Measurements from ENCODE around the gene SHROOM2.
"Not testable (repeated sequence)": the region's sequence is repeated elsewhere in the genome, so short reads cannot be mapped to it uniquely, and the experiment has no call there.

Gene SHROOM2

DNA sequence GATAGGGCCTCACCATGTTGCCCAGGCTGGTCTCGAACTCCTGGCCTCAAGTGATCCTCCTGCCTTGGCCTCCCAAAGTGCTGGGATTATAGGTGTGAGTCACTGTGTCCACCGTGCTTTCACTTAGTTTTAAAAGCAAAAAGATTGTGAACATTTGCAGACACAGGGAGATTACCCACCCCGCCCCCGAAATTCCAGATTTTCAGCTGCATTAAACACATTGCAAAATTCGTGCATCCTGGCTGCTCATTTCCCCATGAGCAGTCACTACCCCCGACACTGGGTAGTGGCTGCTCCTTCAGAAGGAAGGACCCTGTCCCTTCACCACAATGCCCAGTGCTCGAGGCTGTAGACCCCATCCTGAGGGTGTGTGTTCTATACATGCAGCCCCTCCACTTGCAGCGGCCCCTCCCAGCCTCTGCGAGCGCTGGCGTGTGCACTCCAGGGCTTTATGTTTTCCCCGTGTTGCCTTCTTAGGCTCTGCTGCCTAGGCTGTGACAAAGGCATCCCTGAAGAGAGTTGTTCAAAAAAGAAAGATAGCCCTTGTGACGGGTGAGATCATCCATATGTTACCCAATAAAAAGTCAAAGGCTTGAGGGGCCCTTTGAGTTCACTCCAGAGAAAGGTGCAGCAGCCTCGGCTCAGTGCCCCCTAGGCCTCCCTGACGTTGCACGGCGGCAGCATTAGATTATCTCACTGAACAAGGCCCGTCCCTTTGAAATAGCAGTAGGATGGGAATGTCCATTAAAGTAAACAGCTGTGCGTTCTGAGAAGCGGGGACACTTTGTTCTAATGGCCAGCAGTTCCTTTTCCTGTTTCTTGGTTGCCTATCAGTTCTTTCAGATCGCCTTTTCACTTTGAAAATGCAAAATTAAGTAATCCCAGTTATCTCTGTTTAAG lies 71.6 kb downstream of the SHROOM2 start:
- no peaks in the 10 kb centered on the region for H3K27me3 ChIP-seq (ENCODE audit: control insufficient read depth, insufficient read depth, low read length)
- H3K9ac ChIP-seq (ENCODE audit: low read depth, low read length) = no peak overlapping the region
- no peaks in the 10 kb centered on the region for H3K36me3 ChIP-seq (ENCODE audit: control insufficient read depth, insufficient read depth, low read length)
- no peak overlapping the region for H3K27ac ChIP-seq (ENCODE audit: low read depth, low read length)
- no peak overlapping the region for H3K4me3 ChIP-seq (ENCODE audit: low read depth, low read length)
- H3K9me3 ChIP-seq (ENCODE audit: control insufficient read depth, insufficient read depth, low read length) = no peaks in the 10 kb centered on the region
- peaks cover 36% of the 10 kb centered on the region for H3K4me1 ChIP-seq (ENCODE audit: control insufficient read depth, insufficient read depth, low read length)

- H3K27ac ChIP-seq (ENCODE audit: low read depth, low read length) = not testable (repeated sequence)
Measured at GRCh38 chrX:9858684-9859083, 72.5 kb downstream of the SHROOM2 start.

DNA sequence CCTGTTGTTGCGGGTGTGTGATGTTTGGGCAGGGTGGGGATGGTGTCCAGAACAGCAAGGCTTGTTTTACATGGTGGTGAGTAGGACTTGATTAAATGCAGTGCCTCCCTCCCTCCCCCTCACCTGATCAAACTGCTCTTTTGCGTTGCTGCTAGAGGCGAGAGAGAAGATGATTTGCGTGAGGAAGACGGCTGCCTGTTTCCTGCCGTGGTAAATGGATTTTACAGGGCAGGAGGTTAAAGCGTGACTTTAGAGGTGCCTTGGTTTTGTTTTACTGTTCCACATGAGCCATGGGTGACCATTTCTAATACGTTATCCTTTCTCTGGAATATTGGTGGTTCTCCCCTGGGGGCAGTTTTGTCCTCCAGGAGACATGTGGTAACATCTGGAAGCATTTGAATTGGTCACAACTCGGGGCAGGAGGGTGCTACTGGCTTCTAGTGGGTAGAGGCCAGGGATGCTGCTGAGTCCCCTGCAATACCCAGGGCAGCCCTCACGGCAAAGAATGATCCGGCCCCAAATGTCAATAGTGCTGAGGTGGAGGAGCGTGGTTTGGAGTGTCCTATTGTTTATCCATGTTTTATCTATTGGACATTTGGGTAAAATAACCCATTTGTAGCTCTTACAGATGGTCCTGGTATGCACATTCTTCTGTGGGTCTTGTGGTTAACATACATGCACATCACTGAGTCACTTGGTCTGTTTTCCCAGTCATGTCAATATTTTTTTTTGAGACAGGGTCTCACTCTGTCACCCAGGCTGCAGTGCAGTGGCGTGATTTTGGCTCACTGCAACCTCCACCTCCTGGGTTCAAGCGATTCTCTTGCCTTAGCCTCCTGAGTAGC lies 73.7 kb downstream of the SHROOM2 start:
- Histone ChIP-seq H3K27ac (ENCODE audit: low read depth, low read length) (no peak overlapping the region), H3K9ac (ENCODE audit: low read depth, low read length) (no peak overlapping the region), H3K36me3 (ENCODE audit: control insufficient read depth, insufficient read depth, low read length) (0 out of 2 replicates have a peak, but pooled peaks cover 3% of the 10 kb centered on the region), H3K27me3 (ENCODE audit: control insufficient read depth, insufficient read depth, low read length) (no peaks in the 10 kb centered on the region), H3K9me3 (ENCODE audit: control insufficient read depth, insufficient read depth, low read length) (no peaks in the 10 kb centered on the region), H3K4me1 (ENCODE audit: control insufficient read depth, insufficient read depth, low read length) (peaks cover 18% of the 10 kb centered on the region), H3K4me3 (ENCODE audit: low read depth, low read length) (no peak overlapping the region)

More at GRCh38 chrX:9858684-9859083, 72.5 kb downstream of the SHROOM2 start:
- H3K9me3 ChIP-seq (ENCODE audit: control insufficient read depth, insufficient read depth, low read length); H3K4me3 ChIP-seq (ENCODE audit: low read depth, low read length); H3K27me3 ChIP-seq (ENCODE audit: control insufficient read depth, insufficient read depth, low read length); H3K36me3 ChIP-seq (ENCODE audit: control insufficient read depth, insufficient read depth, low read length); H3K9ac ChIP-seq (ENCODE audit: low read depth, low read length): not testable (repeated sequence)
- peaks cover 29% of the 10 kb centered on the region for H3K4me1 ChIP-seq (ENCODE audit: control insufficient read depth, insufficient read depth, low read length)

DNA sequence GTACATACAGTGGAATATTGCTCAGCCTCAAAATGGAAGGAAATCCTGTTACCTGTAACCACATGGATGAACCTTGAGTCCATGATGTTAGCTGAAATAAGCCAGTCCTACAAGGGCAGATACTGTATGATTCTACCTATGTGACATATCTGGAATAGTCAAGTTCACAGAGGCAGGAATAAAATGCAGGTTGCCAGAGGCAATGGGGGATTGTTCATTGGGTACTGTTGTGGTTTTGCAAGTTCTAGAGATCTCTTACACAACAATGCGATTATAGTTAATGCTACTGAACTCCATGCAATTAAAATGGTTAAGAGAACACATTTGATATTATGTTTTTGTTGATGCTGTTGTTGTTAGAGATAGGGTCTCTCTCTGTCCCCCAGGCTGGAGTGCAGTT lies 74.6 kb downstream of the SHROOM2 start:
- H3K4me1 ChIP-seq (ENCODE audit: control insufficient read depth, insufficient read depth, low read length) = peaks cover 13% of the 10 kb centered on the region
- H3K4me3 ChIP-seq (ENCODE audit: low read depth, low read length) = no peak overlapping the region
- no peaks in the 10 kb centered on the region for H3K27me3 ChIP-seq (ENCODE audit: control insufficient read depth, insufficient read depth, low read length)
- no peak overlapping the region for H3K27ac ChIP-seq (ENCODE audit: low read depth, low read length)
- no peak overlapping the region for H3K9ac ChIP-seq (ENCODE audit: low read depth, low read length)
- no peaks in the 10 kb centered on the region for H3K9me3 ChIP-seq (ENCODE audit: control insufficient read depth, insufficient read depth, low read length)
- 0 out of 2 replicates have a peak, but pooled peaks cover 3% of the 10 kb centered on the region for H3K36me3 ChIP-seq (ENCODE audit: control insufficient read depth, insufficient read depth, low read length)

- Histone ChIP-seq H3K9me3 (ENCODE audit: control insufficient read depth, insufficient read depth, low read length) (no peaks in the 10 kb centered on the region), H3K9ac (ENCODE audit: low read depth, low read length) (no peak overlapping the region), H3K27ac (ENCODE audit: low read depth, low read length) (no peak overlapping the region), H3K36me3 (ENCODE audit: control insufficient read depth, insufficient read depth, low read length) (0 out of 2 replicates have a peak, but pooled peaks cover 3% of the 10 kb centered on the region), H3K4me3 (ENCODE audit: low read depth, low read length) (no peak overlapping the region), H3K27me3 (ENCODE audit: control insufficient read depth, insufficient read depth, low read length) (no peaks in the 10 kb centered on the region), H3K4me1 (ENCODE audit: control insufficient read depth, insufficient read depth, low read length) (peaks cover 12% of the 10 kb centered on the region)
Measured at GRCh38 chrX:9861711-9862110, 75.5 kb downstream of the SHROOM2 start.

- 0 out of 2 replicates have a peak, but pooled peaks cover 3% of the 10 kb centered on the region for H3K36me3 ChIP-seq (ENCODE audit: control insufficient read depth, insufficient read depth, low read length)
- H3K27ac ChIP-seq (ENCODE audit: low read depth, low read length) = no peak overlapping the region
- H3K4me3 ChIP-seq (ENCODE audit: low read depth, low read length) = no peak overlapping the region
- peaks cover 18% of the 10 kb centered on the region for H3K4me1 ChIP-seq (ENCODE audit: control insufficient read depth, insufficient read depth, low read length)
- no peaks in the 10 kb centered on the region for H3K9me3 ChIP-seq (ENCODE audit: control insufficient read depth, insufficient read depth, low read length)
- H3K9ac ChIP-seq (ENCODE audit: low read depth, low read length) = no peak overlapping the region
- H3K27me3 ChIP-seq (ENCODE audit: control insufficient read depth, insufficient read depth, low read length) = no peaks in the 10 kb centered on the region
Measured at GRCh38 chrX:9862525-9862924, 76.3 kb downstream of the SHROOM2 start.

DNA sequence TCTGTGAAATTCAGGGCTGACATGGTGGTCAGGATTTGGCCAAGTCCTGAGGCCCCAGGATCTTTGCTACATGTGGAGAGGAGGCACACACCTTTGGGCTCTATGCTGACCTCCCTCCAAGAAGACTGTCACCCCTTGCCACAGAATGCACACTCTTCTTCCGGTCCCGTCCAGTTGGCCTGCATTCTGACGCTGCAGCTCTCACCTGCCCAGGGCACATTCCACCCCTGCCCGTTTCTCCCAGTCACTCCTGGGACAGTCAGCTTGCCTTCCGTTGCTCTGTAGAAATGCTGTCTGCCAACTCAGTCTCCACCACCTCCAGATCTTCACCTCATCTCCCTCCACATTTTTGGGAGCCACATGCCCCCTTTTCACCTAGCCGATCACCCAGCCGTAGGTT lies 76.7 kb downstream of the SHROOM2 start:
- no peak overlapping the region for H3K9ac ChIP-seq (ENCODE audit: low read depth, low read length)
- H3K4me3 ChIP-seq (ENCODE audit: low read depth, low read length) = no peak overlapping the region
- H3K36me3 ChIP-seq (ENCODE audit: control insufficient read depth, insufficient read depth, low read length) = 0 out of 2 replicates have a peak, but pooled peaks cover 3% of the 10 kb centered on the region
- H3K4me1 ChIP-seq (ENCODE audit: control insufficient read depth, insufficient read depth, low read length) = peaks cover 18% of the 10 kb centered on the region
- H3K27ac ChIP-seq (ENCODE audit: low read depth, low read length) = no peak overlapping the region
- H3K9me3 ChIP-seq (ENCODE audit: control insufficient read depth, insufficient read depth, low read length) = no peaks in the 10 kb centered on the region
- no peaks in the 10 kb centered on the region for H3K27me3 ChIP-seq (ENCODE audit: control insufficient read depth, insufficient read depth, low read length)

DNA sequence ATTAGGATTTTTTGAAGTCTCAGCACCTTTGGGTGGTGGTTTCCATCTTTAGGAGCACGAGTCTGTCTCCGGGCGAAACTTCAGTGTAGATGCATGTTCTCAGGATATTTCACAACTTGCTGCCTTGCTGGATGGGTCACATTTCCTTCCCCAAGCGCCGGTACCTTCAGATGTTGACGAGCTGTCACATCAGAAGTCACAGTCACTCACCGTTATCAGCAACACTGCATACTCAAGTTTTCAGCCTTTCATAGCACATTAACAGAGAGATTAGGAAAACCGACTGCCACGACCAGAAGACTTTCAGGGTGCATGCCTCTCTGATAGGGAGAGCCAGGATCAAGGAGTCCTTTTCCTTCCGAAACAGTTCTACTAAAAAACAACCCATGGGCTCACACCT lies 77.8 kb downstream of the SHROOM2 start:
- H3K9me3 ChIP-seq (ENCODE audit: control insufficient read depth, insufficient read depth, low read length) = no peaks in the 10 kb centered on the region
- peaks cover 18% of the 10 kb centered on the region for H3K4me1 ChIP-seq (ENCODE audit: control insufficient read depth, insufficient read depth, low read length)
- no peak overlapping the region for H3K9ac ChIP-seq (ENCODE audit: low read depth, low read length)
- no peak overlapping the region for H3K4me3 ChIP-seq (ENCODE audit: low read depth, low read length)
- no peaks in the 10 kb centered on the region for H3K27me3 ChIP-seq (ENCODE audit: control insufficient read depth, insufficient read depth, low read length)
- H3K27ac ChIP-seq (ENCODE audit: low read depth, low read length) = no peak overlapping the region
- H3K36me3 ChIP-seq (ENCODE audit: control insufficient read depth, insufficient read depth, low read length) = 0 out of 2 replicates have a peak, but pooled peaks cover 3% of the 10 kb centered on the region

GRCh38 chrX:9865804-9866472 lies 79.7 kb downstream of the SHROOM2 start:
- Histone ChIP-seq H3K9ac (ENCODE audit: low read depth, low read length) (no peak overlapping the region), H3K36me3 (ENCODE audit: control insufficient read depth, insufficient read depth, low read length) (0 out of 2 replicates have a peak, but pooled peaks cover 3% of the 10 kb centered on the region), H3K9me3 (ENCODE audit: control insufficient read depth, insufficient read depth, low read length) (no peaks in the 10 kb centered on the region), H3K4me3 (ENCODE audit: low read depth, low read length) (no peak overlapping the region), H3K27me3 (ENCODE audit: control insufficient read depth, insufficient read depth, low read length) (no peaks in the 10 kb centered on the region), H3K4me1 (ENCODE audit: control insufficient read depth, insufficient read depth, low read length) (peaks cover 21% of the 10 kb centered on the region), H3K27ac (ENCODE audit: low read depth, low read length) (no peak overlapping the region)

DNA sequence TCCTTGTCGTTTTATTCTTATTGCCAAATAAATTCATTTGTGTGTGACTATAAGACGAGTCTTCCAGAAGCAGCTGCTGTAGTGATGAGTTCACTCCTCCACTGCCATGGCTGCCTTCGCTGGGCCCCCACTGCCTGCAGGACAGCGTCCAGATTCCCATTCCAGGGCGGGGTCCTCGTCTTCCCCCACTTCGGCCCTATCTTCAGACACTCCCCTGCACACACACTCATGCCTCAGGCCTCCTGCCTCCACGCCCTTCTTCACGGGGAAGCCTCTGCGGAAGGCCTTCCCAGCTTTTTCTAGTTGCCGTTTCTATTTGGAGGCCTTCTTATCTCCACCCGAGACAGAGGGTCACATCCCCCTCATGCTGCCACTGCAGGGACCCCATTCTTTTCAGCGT lies 80.4 kb downstream of the SHROOM2 start:
- 0 out of 2 replicates have a peak, but pooled peaks cover 3% of the 10 kb centered on the region for H3K36me3 ChIP-seq (ENCODE audit: control insufficient read depth, insufficient read depth, low read length)
- H3K9ac ChIP-seq (ENCODE audit: low read depth, low read length) = no peak overlapping the region
- no peak overlapping the region for H3K4me3 ChIP-seq (ENCODE audit: low read depth, low read length)
- H3K9me3 ChIP-seq (ENCODE audit: control insufficient read depth, insufficient read depth, low read length) = no peaks in the 10 kb centered on the region
- peak overlapping the region; percentile 15 for H3K27ac ChIP-seq (ENCODE audit: low read depth, low read length)
- peaks cover 21% of the 10 kb centered on the region for H3K4me1 ChIP-seq (ENCODE audit: control insufficient read depth, insufficient read depth, low read length)
- H3K27me3 ChIP-seq (ENCODE audit: control insufficient read depth, insufficient read depth, low read length) = no peaks in the 10 kb centered on the region
